OCI-M1 (cell line): Measurements from ENCODE around the gene FNDC10.

ENCODE experiments used
- DNase-seq: peaks from one replicate; lab custom pipeline; 2025; lab: John Stamatoyannopoulos, UW

The FNDC10 gene

DNA sequence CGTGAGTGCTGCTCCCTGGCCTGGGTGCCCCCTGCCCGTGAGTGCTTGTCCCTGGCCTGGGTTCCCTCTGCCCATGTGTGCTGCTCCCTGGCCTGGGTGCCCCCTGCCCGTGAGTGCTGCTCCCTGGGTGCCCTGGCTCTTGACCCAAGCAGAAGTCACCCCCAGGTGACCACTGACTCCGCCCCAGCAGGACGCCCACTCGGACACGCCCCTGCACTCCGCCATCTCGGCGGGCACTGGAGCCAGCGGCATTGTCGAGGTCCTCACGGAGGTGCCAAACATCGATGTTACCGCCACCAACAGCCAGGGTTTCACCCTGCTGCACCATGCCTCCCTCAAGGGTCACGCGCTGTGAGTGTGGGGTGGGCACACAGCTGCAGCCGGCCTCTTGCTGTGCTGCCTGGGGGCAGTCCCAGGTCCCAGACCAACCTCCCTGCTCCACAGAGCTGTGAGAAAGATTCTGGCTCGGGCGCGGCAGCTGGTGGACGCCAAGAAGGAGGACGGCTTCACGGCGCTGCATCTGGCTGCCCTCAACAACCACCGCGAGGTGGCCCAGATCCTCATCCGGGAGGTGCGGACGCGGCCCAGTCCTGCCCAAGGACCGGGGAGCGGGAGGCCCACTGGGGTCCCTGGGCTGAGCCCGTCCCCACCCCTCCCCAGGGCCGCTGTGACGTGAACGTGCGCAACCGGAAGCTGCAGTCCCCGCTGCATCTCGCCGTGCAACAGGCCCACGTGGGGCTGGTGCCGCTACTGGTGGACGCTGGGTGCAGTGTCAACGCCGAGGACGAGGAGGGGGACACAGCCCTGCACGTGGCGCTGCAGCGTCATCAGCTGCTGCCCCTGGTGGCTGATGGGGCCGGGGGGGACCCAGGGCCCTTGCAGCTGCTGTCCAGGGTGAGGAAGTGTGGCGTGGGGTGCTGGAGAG lies 28.2 kb upstream of the FNDC10 start:
- no peak for DNase-seq

DNA sequence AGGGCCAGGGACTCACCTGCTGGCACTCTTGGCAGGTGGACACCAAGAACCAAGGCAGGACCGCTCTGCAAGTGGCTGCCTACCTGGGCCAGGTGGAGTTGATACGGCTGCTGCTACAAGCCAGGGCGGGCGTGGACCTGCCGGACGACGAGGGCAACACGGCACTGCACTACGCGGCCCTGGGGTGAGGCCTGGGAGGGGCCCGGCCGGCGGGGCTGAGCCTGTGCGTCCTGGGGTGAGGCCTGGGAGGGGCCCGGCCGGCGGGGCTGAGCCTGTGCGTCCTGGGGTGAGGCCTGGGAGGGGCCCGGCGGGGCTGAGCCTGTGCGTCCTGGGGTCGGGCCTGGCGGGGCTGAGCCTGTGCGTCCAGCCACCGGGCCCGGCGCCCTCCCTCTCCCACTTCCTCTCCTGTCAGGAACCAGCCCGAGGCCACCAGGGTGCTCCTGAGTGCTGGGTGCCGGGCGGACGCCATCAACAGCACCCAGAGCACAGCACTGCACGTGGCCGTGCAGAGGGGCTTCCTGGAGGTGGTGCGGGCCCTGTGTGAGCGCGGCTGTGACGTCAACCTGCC lies 27.4 kb upstream of the FNDC10 start:
- no peak for DNase-seq

- no peak for DNase-seq
These were observed 26.5 kb upstream of the FNDC10 start for GRCh38 chr1:1626207-1627141.

GRCh38 chr1:1625824-1626206 lies 25.9 kb upstream of the FNDC10 start:
- no peak for DNase-seq

- DNase-seq, result no peak
These were observed 25.5 kb upstream of the FNDC10 start for GRCh38 chr1:1625404-1625775.

DNA sequence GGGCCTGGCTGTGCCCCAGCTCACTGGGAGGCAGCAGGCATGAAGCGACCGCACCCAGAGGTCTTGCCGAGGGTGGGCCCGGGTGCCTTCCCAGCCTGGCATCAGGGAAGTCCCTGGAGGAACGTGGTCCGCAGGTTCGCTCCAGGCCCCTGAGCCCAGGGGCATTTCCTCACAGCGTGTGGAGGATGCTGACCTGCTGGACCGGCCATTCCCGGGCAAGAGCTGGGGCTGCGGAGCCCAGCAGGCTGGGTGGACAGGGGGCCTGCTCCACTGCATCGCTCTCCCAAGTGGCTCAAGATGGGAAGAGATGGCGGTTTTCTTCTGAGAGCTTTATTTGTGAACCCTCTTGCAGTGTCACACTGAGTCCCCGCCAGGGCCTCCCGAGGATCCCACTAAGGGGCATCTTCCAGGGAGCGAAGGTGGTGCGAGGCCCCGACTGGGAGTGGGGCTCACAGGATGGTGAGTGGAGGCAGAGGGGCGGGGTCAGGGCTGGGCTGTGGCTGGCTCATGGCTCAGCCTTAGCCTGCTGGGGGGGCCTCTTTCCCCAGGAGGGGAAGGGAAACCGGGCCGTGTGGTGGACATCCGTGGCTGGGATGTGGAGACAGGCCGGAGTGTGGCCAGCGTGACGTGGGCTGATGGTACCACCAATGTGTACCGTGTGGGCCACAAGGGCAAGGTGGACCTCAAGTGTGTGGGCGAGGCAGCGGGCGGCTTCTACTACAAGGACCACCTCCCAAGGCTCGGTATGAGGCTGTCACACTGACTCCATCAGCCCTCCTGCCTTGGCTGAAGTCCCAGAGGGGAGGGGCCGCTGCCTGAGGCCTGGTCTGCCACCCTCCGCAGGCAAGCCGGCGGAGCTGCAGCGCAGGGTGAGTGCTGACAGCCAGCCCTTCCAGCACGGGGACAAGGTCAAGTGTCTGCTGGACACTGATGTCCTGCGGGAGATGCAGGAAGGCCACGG lies 24.8 kb upstream of the FNDC10 start:
- DNase-seq, result no peak

GRCh38 chr1:1623631-1624442 lies 23.9 kb upstream of the FNDC10 start:
- DNase-seq, result no peak

GRCh38 chr1:1623181-1623630 lies 23.3 kb upstream of the FNDC10 start:
- DNase-seq, result no peak

DNA sequence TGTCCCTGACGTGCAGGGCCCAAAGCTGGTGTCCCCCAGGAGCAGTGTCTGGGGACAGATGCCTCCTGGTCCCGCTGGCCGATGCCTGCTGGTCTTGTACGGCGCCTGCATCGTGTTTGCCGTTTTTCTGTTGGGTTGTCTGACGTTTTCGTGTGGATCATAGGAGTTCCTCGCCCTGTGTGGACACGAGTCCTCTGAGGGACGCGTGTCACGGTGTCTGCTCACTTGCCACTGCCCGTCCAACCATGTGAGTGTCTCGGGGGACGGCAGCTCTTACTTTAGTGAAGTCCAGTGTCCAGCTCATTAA lies 22.8 kb upstream of the FNDC10 start:
- DNase-seq, result no peak

DNA sequence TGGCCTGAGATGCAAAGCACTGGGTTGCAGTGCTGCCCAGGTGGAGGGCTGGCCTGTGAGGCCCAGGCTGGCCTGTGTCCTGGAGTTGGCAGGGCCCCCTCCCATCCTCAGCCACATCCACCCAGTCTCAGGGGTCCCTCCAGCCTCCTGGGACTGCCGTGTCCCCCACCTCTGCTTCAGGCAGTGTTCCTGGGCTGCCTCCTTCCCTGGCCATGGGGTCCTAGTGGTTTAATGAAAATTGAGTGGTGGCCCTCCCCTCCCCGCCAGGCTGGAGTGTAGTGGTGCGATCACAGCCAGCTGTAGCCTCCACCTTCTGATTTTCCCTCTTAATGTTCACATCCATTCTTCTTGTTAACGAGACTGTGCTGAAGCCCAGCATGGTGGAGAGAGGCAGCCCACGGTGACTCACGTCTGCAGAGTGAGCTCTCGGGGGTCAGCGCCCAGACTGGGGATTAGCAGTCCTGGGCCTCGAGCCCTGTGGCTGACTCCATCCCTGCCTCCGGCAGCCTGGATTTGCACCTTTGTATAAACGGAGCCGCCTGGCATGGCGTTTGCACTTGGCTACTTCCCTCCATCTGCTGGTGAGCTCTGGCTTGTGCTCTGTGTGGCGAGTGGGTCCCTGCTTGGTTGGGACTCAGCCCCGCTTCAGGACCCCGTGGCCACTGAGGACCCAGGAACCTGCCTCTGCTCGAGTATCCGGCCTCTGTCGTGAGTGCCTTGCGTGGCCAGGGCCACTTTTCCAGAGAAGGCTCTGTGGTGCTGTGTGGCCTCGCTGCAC lies 22.3 kb upstream of the FNDC10 start:
- DNase-seq, result no peak

- DNase-seq, result no peak
These were observed 21.5 kb upstream of the FNDC10 start for GRCh38 chr1:1621173-1622009.

DNA sequence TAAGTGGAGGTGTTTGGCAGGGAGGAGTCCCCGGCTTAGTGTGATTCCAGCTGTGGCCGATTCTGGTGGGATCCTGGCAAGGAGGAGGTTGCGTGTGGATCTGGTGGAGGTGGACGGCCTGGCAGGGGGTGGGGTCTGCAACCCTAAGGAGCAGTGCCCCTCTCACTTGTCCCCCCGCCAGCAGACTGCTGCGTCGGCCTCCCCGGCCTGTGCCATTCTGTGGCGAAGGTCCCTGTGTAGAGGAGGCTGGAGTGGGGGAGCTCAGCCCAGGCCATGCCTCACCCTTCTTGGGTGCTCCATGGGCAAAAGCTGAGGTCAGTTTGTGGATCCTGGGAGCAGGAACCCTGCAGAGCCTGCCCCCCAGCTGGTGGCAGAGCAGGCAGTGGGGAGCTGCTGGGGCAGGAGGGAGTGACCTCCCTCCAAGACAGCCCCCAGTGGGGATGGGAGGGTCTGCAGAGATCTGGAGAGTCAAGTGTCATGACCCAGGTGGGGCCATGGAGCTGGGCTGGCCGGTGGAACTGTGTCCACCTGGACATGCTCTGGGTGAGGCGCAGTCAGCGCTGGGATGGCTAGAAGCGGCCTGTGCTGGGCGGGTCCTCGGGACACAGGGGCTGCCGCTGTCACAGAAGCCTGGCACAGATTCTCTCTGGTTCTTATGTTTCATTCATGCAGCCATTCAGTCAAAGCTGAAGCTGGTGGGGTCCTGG lies 20.7 kb upstream of the FNDC10 start:
- DNase-seq, result no peak

- DNase-seq, result peak; percentile 38
These were observed 20.0 kb upstream of the FNDC10 start for GRCh38 chr1:1619917-1620361.

DNA sequence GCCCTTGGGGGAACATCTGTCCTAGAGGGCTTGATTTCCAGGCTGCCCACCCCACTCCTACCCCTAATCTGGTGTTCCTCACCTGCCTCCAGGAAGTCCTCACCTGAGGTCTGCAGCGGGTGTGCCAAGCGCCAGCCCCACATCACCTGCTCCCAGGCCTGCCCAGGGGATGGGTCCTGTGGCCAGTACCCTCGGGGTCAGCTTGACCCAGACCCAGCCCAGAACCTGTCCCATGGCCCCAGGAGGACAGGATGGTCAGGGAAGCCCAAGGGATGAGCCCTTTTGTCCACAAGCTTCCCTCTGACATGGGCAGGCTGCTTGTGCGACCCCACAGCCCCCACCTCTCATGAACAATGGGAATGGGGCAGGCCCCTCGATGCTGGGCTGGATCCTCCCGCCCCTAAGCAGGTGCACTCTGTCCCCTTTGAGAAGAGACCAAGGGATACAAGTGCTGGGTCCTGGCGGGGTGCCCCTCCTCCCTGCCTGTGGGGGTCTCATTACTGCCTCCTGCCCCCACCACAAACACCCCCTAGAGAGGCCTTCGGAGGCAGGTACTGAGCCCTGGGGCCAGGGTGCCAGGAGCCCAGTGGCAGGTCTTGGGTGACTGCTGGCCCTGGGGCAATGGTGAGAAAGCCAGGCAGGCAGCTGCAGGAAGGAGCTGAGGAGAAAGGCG lies 18.6 kb upstream of the FNDC10 start:
- DNase-seq, result no peak

DNA sequence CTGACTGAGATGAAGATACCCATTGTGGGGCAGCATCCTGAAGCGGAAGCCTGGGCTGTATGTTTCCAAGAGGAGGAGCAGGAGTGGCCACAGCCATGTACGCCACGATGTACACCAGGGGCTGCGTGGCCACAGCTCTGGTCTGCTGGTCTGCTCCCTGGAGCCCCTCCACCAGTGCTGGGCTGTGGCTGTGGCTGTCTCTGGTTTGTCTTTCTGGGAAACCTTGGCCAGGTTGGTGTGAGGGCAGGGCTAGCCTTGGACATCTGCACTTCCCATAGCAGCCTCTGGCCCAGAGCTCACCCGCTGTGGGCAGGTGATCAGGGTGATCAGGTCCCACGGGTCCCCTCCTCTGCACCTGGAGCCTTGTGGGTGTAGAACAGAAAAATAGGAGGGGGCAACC lies 18.0 kb upstream of the FNDC10 start:
- no peak for DNase-seq

DNA sequence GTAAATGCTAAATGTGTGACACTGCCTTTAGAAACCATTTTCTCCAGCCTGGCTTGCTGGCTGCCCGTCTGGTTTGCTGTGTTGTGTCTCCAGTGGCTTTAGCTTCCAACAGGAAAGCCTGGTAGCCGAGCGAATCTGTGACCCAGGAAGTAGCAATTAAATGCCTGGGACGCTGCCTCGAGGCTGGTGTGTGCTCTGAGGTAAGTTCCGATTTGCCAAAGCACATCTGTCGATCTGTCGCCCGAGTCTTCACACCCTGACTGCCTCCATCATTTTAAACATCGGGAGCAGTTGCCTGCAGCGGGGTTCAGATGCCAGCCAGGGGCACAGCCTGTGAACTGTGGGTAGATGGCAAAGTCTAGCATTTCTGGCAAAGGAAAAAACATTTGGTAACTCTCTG lies 17.6 kb upstream of the FNDC10 start:
- DNase-seq, result no peak

DNA sequence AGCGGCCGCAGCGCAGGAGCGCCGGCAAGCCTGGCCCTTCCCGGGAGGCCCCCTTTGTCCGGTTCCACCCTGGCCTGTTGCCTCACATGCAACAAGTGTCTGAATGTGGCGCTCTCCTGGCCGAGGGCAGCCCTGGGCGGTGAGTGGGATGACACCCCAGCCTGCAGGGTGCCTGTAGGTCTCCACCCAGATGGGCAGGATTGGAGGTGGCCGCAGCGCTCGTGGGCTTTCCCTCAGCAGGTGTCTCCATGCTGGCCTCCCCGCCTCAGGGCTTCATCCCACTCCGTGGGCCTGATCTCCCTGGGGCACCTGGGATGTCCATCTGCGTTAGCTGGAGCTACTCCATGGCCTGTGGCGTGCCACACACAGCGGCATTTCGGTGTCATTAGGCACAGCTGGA lies 16.9 kb upstream of the FNDC10 start:
- DNase-seq, result no peak
